ENCODE data around the gene GPRC5B. TPM values are rescaled to one million over a fixed set of nuclear protein-coding genes. Genes with fewer than 3 reads are reported as not detected.

The GPRC5B gene
- total RNA-seq, 1 donor from 2014 or later, result 140 TPM

DNA sequence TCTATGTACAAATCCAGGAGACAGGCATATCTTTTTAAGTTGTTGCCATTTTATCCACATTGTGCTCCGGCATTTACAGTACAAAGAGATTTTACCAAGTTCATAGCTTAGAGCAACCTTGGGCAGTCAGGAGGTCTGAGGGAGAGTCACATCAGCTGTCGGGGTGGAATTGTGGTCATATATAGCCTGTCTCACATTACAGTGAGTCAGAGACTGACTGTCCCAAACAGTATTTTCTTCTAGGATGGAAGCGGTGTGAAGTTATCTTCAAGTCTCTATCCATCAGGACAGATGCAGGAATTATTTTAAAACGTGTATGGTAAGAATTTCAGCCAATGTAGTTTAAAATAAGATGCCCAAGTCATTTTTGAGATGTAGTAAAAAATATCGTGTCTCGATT is 53.0 kb downstream of the GPRC5B start:
- no peaks in the 10 kb centered on the region for H3K27me3 Mint-ChIP-seq (ENCODE audit: unreplicated experiment)
- TF ChIP-seq, protein P1, sequence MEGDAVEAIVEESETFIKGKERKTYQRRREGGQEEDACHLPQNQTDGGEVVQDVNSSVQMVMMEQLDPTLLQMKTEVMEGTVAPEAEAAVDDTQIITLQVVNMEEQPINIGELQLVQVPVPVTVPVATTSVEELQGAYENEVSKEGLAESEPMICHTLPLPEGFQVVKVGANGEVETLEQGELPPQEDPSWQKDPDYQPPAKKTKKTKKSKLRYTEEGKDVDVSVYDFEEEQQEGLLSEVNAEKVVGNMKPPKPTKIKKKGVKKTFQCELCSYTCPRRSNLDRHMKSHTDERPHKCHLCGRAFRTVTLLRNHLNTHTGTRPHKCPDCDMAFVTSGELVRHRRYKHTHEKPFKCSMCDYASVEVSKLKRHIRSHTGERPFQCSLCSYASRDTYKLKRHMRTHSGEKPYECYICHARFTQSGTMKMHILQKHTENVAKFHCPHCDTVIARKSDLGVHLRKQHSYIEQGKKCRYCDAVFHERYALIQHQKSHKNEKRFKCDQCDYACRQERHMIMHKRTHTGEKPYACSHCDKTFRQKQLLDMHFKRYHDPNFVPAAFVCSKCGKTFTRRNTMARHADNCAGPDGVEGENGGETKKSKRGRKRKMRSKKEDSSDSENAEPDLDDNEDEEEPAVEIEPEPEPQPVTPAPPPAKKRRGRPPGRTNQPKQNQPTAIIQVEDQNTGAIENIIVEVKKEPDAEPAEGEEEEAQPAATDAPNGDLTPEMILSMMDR (IDR thresholded peaks at IDR 0.05; ENCODE audit: unreplicated experiment), result no peak
- H3K4me1 Mint-ChIP-seq (ENCODE audit: unreplicated experiment), result peaks cover 4% of the 10 kb centered on the region
- H3K4me3 Mint-ChIP-seq (ENCODE audit: unreplicated experiment), result no peak overlapping the region
- H3K36me3 Mint-ChIP-seq (ENCODE audit: low read depth, unreplicated experiment), result peaks cover 5% of the 10 kb centered on the region
- H3K27ac Mint-ChIP-seq (ENCODE audit: unreplicated experiment), result no peak overlapping the region
- H3K9me3 Mint-ChIP-seq (ENCODE audit: unreplicated experiment), result no peaks in the 10 kb centered on the region
- DNase-seq (ENCODE audit: low spot score), result no peak

DNA sequence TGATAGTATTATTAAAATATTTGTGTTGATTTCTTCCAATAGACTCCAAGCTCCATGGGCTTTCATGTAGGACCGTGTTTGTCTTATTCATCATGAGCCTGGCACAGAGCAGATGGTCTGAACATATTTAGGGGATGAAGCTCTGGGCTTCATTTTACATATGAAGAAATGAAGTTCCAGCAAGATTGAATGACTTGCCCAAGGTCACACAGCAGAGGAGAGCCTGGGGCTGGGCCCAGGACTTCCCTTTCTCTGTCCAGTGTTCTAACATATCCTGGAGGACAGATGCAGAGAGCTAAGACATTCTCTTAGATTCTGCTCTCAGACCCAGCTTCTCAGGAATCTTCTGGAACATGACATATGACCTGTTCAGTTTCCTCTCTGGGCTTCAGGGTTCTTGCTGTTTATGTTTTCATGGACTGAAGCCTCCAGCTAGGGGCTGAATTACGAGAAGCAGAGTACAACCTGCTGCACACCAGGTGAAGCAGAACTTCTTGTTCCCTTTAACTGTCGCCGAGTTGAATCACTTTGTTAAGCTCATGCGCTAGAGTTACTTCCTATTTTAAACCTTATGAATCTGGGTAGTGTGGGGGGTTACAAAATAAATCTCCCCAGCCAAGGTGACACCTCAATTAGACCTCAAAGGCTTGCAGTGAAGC is 53.6 kb downstream of the GPRC5B start:
- Mint-ChIP-seq H3K4me1 (ENCODE audit: unreplicated experiment) (peaks cover 4% of the 10 kb centered on the region), H3K4me3 (ENCODE audit: unreplicated experiment) (no peak overlapping the region), H3K27ac (ENCODE audit: unreplicated experiment) (no peak overlapping the region), H3K36me3 (ENCODE audit: low read depth, unreplicated experiment) (peaks cover 5% of the 10 kb centered on the region), H3K9me3 (ENCODE audit: unreplicated experiment) (no peaks in the 10 kb centered on the region), H3K27me3 (ENCODE audit: unreplicated experiment) (no peaks in the 10 kb centered on the region)
- TF ChIP-seq, protein P1 (IDR thresholded peaks at IDR 0.05; ENCODE audit: unreplicated experiment), result no peak
- no peak for DNase-seq (ENCODE audit: low spot score)

DNA sequence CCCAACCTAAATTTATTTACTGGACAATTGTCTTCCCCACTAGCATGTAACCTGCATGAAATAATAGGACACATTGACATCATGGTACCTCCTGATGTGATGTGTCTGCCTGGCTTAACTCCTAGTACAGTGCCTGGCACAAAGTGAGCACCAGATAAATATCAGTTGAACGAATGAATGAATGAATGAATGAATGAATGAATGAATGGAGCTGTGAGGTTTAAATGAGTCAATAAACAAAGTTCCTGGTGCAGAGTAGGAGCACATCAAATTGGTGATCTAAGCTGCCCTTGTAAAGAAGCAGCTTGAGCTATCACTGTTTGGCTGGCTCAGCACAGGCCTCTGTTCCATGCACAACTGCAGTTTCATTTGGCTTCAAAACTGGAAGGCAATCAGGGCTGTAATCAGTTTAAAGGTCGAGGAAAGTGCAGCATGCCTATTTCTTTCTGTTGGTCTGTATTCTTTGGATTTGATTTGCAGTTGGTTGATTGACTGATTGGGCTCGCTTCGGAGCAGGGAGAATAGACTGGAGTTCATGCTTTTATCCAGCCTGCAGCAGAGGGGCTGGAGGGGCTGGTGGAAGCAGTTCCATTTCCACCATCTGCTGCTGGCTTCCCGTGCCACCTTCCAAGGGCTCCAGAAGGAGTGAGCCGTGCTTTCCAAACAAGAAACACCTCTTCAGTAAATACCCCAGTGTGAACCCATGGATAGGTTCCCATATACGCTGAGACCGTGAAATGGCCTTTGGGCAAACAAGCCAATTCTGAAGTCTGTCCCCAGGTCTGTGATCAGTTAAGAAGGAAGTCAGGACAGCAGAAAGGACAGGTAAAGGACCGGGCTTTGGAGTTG is 54.6 kb downstream of the GPRC5B start:
- no peaks in the 10 kb centered on the region for H3K27me3 Mint-ChIP-seq (ENCODE audit: unreplicated experiment)
- no peak overlapping the region for H3K27ac Mint-ChIP-seq (ENCODE audit: unreplicated experiment)
- no peak overlapping the region for H3K4me3 Mint-ChIP-seq (ENCODE audit: unreplicated experiment)
- DNase-seq (ENCODE audit: low spot score), result no peak
- H3K4me1 Mint-ChIP-seq (ENCODE audit: unreplicated experiment), result peaks cover 4% of the 10 kb centered on the region
- TF ChIP-seq, protein P1 (IDR thresholded peaks at IDR 0.05; ENCODE audit: unreplicated experiment), result no peak
- H3K36me3 Mint-ChIP-seq (ENCODE audit: low read depth, unreplicated experiment), result peaks cover 5% of the 10 kb centered on the region
- no peaks in the 10 kb centered on the region for H3K9me3 Mint-ChIP-seq (ENCODE audit: unreplicated experiment)

DNA sequence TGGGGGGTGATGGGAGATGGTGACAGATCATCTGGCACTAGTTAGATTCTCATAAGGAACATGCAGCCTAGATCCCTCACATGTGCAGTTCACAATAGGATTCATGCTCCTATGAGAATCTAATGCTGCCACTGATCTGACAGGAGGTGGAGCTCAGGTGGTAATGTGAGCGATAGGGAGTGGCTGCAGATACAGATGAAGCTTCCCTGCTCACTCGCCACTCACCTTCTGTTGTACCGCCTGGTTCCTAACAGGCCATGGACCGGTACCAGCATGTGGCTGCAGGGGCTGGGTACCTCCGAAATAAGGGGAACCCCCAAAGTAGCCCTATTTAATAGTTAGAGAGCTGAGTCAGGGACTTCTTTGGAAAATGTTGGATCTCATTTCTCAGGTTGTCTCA is 60.4 kb downstream of the GPRC5B start:
- peaks cover 4% of the 10 kb centered on the region for H3K36me3 Mint-ChIP-seq (ENCODE audit: low read depth, unreplicated experiment)
- no peak overlapping the region for H3K4me3 Mint-ChIP-seq (ENCODE audit: unreplicated experiment)
- H3K27ac Mint-ChIP-seq (ENCODE audit: unreplicated experiment), result no peak overlapping the region
- peaks cover 6% of the 10 kb centered on the region for H3K4me1 Mint-ChIP-seq (ENCODE audit: unreplicated experiment)
- no peaks in the 10 kb centered on the region for H3K9me3 Mint-ChIP-seq (ENCODE audit: unreplicated experiment)
- H3K27me3 Mint-ChIP-seq (ENCODE audit: unreplicated experiment), result peaks cover 3% of the 10 kb centered on the region
- TF ChIP-seq, protein P1 (IDR thresholded peaks at IDR 0.05; ENCODE audit: unreplicated experiment), result no peak
- no peak for DNase-seq (ENCODE audit: low spot score)

DNA sequence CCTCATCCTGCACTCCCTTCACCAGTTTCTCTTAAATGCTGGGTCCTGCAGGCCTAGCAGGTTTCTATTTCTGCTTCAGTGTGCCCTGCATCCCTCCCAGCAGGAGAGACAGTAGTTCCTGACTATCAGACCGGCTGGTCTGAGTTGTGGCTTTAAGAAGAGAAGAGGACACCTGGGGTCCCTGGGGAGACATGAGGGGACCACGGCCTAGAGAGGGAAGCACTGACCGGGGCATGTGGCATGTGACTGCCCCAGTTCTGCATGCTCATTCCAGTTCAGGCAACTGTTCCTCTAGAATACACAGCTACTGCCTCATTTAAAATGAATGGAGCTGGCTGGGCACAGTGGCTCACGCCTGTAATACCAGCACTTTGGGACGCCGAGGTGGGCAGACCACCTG is 61.3 kb downstream of the GPRC5B start:
- TF ChIP-seq, protein P1 (IDR thresholded peaks at IDR 0.05; ENCODE audit: unreplicated experiment), result no peak
- Mint-ChIP-seq H3K9me3 (ENCODE audit: unreplicated experiment) (no peaks in the 10 kb centered on the region), H3K27ac (ENCODE audit: unreplicated experiment) (no peak overlapping the region), H3K27me3 (ENCODE audit: unreplicated experiment) (peaks cover 3% of the 10 kb centered on the region), H3K4me1 (ENCODE audit: unreplicated experiment) (peaks cover 6% of the 10 kb centered on the region), H3K36me3 (ENCODE audit: low read depth, unreplicated experiment) (peaks cover 4% of the 10 kb centered on the region), H3K4me3 (ENCODE audit: unreplicated experiment) (no peak overlapping the region)
- no peak for DNase-seq (ENCODE audit: low spot score)
